Measurements from ENCODE around the gene KCNJ14. TPM values are rescaled to one million over a fixed set of nuclear protein-coding genes. Genes with fewer than 3 reads are reported as not detected.

Gene KCNJ14
- total RNA-seq, 1 donor from 2014 or later, result 1.6 TPM

- no peak for TF ChIP-seq CTCF (IDR thresholded peaks at IDR 0.05)
- peaks cover 10% of the 10 kb centered on the region for H3K4me1 Mint-ChIP-seq (ENCODE audit: unreplicated experiment)
- H3K4me3 Mint-ChIP-seq (ENCODE audit: unreplicated experiment), result no peak overlapping the region
- H3K9me3 Mint-ChIP-seq (ENCODE audit: unreplicated experiment), result no peaks in the 10 kb centered on the region
- no peak for DNase-seq (ENCODE audit: extremely low spot score, unreplicated experiment)
- H3K36me3 Mint-ChIP-seq (ENCODE audit: unreplicated experiment), result no peaks in the 10 kb centered on the region
- no peak overlapping the region for H3K27ac Mint-ChIP-seq (ENCODE audit: unreplicated experiment)
- peaks cover 13% of the 10 kb centered on the region for H3K27me3 Mint-ChIP-seq (ENCODE audit: unreplicated experiment)
These were observed 58.1 kb downstream of the KCNJ14 start for GRCh38 chr19:48513289-48514122.

DNA sequence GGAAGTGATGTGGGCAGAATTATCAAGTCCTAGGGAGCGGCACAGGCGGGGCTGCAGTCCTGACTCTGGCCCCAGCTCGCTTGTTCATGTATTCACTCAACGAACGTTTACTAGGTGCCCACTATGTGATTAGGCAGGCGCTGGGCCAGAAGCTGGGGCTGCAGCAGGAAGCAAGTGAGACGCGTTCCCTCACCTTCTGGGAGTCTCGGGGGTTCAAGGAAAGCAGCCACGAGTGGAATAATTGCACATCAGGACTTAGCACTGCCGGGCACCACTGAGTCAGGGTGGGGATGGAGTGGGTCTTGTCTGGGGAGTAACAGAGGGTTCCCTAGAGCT is 58.7 kb downstream of the KCNJ14 start:
- Mint-ChIP-seq H3K4me1 (ENCODE audit: unreplicated experiment) (peaks cover 10% of the 10 kb centered on the region), H3K4me3 (ENCODE audit: unreplicated experiment) (no peak overlapping the region), H3K27me3 (ENCODE audit: unreplicated experiment) (peaks cover 13% of the 10 kb centered on the region), H3K9me3 (ENCODE audit: unreplicated experiment) (no peaks in the 10 kb centered on the region), H3K27ac (ENCODE audit: unreplicated experiment) (no peak overlapping the region), H3K36me3 (ENCODE audit: unreplicated experiment) (no peaks in the 10 kb centered on the region)
- no peak for DNase-seq (ENCODE audit: extremely low spot score, unreplicated experiment)
- TF ChIP-seq CTCF (IDR thresholded peaks at IDR 0.05), result no peak

DNA sequence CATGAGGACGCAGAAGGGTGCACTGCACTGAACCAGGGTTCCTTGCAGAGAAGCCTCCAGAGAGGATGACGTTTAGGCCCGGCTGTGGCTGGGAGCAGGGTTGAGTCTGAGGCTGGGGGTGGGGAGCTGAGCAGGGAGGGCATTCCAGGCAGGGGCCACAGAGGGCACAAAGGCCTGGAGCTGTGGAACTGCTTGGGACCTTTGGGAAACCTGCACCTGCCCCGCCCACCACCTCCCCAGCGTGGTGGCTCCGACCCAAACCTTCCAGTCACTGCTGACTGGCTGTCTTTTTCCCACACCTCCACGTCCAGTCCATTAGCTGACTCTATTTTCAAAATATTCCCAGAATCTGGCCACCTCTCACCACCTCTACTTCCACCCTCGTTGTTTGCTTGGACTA is 61.2 kb downstream of the KCNJ14 start:
- H3K36me3 Mint-ChIP-seq (ENCODE audit: unreplicated experiment), result no peaks in the 10 kb centered on the region
- H3K27me3 Mint-ChIP-seq (ENCODE audit: unreplicated experiment), result peaks cover 4% of the 10 kb centered on the region
- H3K27ac Mint-ChIP-seq (ENCODE audit: unreplicated experiment), result no peak overlapping the region
- TF ChIP-seq CTCF (IDR thresholded peaks at IDR 0.05), result no peak
- H3K4me3 Mint-ChIP-seq (ENCODE audit: unreplicated experiment), result no peak overlapping the region
- DNase-seq (ENCODE audit: extremely low spot score, unreplicated experiment), result no peak
- H3K4me1 Mint-ChIP-seq (ENCODE audit: unreplicated experiment), result peaks cover 3% of the 10 kb centered on the region
- no peaks in the 10 kb centered on the region for H3K9me3 Mint-ChIP-seq (ENCODE audit: unreplicated experiment)

Other genes with a start within 250 kb of the KCNJ14 start
- gene CARD8, start 199.7 kb upstream of the KCNJ14 start, total RNA-seq, result 36.4 and 38.0 TPM in 2 replicates
- gene ZNF114, start 185.5 kb upstream of the KCNJ14 start, total RNA-seq, result 0.97 and 0.99 TPM in 2 replicates
- 201 and 212 TPM in 2 replicates for gene EMP3, start 130.0 kb upstream of the KCNJ14 start, total RNA-seq
- gene TMEM143, start 91.6 kb upstream of the KCNJ14 start, total RNA-seq, result 9.1 and 12.3 TPM in 2 replicates
- gene SYNGR4, start 91.2 kb upstream of the KCNJ14 start, total RNA-seq, result not detected in 2 replicates
- 267 and 275 TPM in 2 replicates for gene KDELR1, start 64.0 kb upstream of the KCNJ14 start, total RNA-seq
- gene GRIN2D, start 61.9 kb upstream of the KCNJ14 start, total RNA-seq, result 0.68 and 1.2 TPM in 2 replicates
- gene GRWD1, start 9.6 kb upstream of the KCNJ14 start, total RNA-seq, result 36.2 and 38.4 TPM in 2 replicates
- 92.1 and 107 TPM in 2 replicates for gene CYTH2, start 13.8 kb downstream of the KCNJ14 start, total RNA-seq
- gene LMTK3, start 56.3 kb downstream of the KCNJ14 start, total RNA-seq, result 0.32 and 0.39 TPM in 2 replicates
- not detected in 2 replicates for gene SULT2B1, start 96.6 kb downstream of the KCNJ14 start, total RNA-seq
- not detected in 2 replicates for gene SPACA4, start 151.2 kb downstream of the KCNJ14 start, total RNA-seq
- 1.1 and 1.3 TPM in 2 replicates for gene FAM83E, start 159.5 kb downstream of the KCNJ14 start, total RNA-seq
- gene RPL18, start 163.6 kb downstream of the KCNJ14 start, total RNA-seq, result 1,287 and 1,310 TPM in 2 replicates
- gene SPHK2, start 163.9 kb downstream of the KCNJ14 start, total RNA-seq, result 34.4 and 34.7 TPM in 2 replicates
- 18.5 and 20.3 TPM in 2 replicates for gene DBP, start 181.8 kb downstream of the KCNJ14 start, total RNA-seq
- gene CA11, start 190.6 kb downstream of the KCNJ14 start, total RNA-seq, result 34.2 and 40.7 TPM in 2 replicates
- 1.3 and 1.7 TPM in 2 replicates for gene NTN5, start 217.4 kb downstream of the KCNJ14 start, total RNA-seq
- gene FUT2, start 240.4 kb downstream of the KCNJ14 start, total RNA-seq, result not detected in 2 replicates